Myocyte (in vitro differentiated cells): Measurements from ENCODE around the gene UAP1. TPM values are rescaled to one million over a fixed set of nuclear protein-coding genes. Genes with fewer than 3 reads are reported as not detected.
A peak's percentile ranks its signal among the peaks of the same experiment; 100 is the strongest.

Experiments used
- DNase-seq: peaks from one replicate; pipeline ENCODE4 v3.0.0-alpha.2; 2012; ENCODE audit warnings: low read depth
- polyA plus RNA-seq: library from polyadenylated mRNA; unstranded; fragments of >200 nt; gene quantifications from one replicate; pipeline ENCODE4 v1.2.1, GENCODE V29; 2012; ENCODE audit warnings: missing spikeins
- total RNA-seq: library from RNA; depleted of rRNA; stranded (reverse); fragments of >200 nt; gene quantifications from 2 replicates; pipeline ENCODE4 v1.2.3, GENCODE V29; 2014

Gene UAP1
- total RNA-seq, result 32.3 and 47.2 TPM in 2 replicates
- 57.8 TPM for polyA plus RNA-seq

GRCh38 chr1:162561616-162562469 is at the start of gene UAP1:
TSS of gene UAP1 (plus strand) at chr1:162561722. CDS start at chr1:162566069, 4,347 bp downstream.
- DNase-seq, result no peak

GRCh38 chr1:162527314-162527713 is 34.2 kb upstream of the UAP1 start:
- DNase-seq, result no peak

GRCh38 chr1:162530307-162530987 is 31.1 kb upstream of the UAP1 start:
- DNase-seq, result no peak

- DNase-seq, result no peak
These were observed 30.6 kb upstream of the UAP1 start for GRCh38 chr1:162530988-162531319.

GRCh38 chr1:162535501-162535900 is 26.0 kb upstream of the UAP1 start:
- no peak for DNase-seq

- no peak for DNase-seq
These were observed 25.0 kb upstream of the UAP1 start for GRCh38 chr1:162536511-162536910.

GRCh38 chr1:162537216-162537615 is 24.3 kb upstream of the UAP1 start:
- DNase-seq, result no peak

GRCh38 chr1:162538815-162539431 is 22.6 kb upstream of the UAP1 start:
- DNase-seq, result peak; percentile 54

GRCh38 chr1:162541619-162542141 is 19.8 kb upstream of the UAP1 start:
- DNase-seq, result peak; percentile 63

GRCh38 chr1:162543228-162543627 is 18.3 kb upstream of the UAP1 start:
- DNase-seq, result no peak

GRCh38 chr1:162548170-162548569 is 13.4 kb upstream of the UAP1 start:
- DNase-seq, result peak; percentile 49

- DNase-seq, result no peak
These were observed 12.5 kb upstream of the UAP1 start for GRCh38 chr1:162549001-162549400.

- no peak for DNase-seq
These were observed 10.6 kb upstream of the UAP1 start for GRCh38 chr1:162550925-162551324.

GRCh38 chr1:162551969-162552683 is 9.4 kb upstream of the UAP1 start:
- DNase-seq, result no peak

- DNase-seq, result no peak
These were observed 8.8 kb upstream of the UAP1 start for GRCh38 chr1:162552684-162553252.

GRCh38 chr1:162554258-162554657 is 7.3 kb upstream of the UAP1 start:
- no peak for DNase-seq

- no peak for DNase-seq
These were observed 4.0 kb upstream of the UAP1 start for GRCh38 chr1:162557536-162557935.

- no peak for DNase-seq
These were observed 1.1 kb upstream of the UAP1 start for GRCh38 chr1:162560303-162561036.

GRCh38 chr1:162561037-162561615 is 396 bp upstream of the UAP1 start:
- peak; percentile 99 for DNase-seq

- DNase-seq, result peak; percentile 31
These were observed 927 bp downstream of the UAP1 start for GRCh38 chr1:162562470-162562828.
